Neutrophil (primary cell): ENCODE results near the gene CCDC178.

Experiments used
- H3K27ac ChIP-seq: fragments of 200-600 bp; sonication (generic); 2 replicates; pipeline ENCODE4 v1.5.1; 2016; ENCODE audit warnings: mild to moderate bottlenecking, moderate library complexity
- H3K27me3 ChIP-seq: fragments of 200-600 bp; sonication (generic); 2 replicates; pipeline ENCODE4 v1.6.0; 2016; ENCODE audit warnings: mild to moderate bottlenecking
- H3K36me3 ChIP-seq: fragments of 200-600 bp; sonication (generic); 2 replicates; pipeline ENCODE4 v1.5.1; 2017
- H3K4me1 ChIP-seq, 2 experiments: fragments of 200-600 bp in 1 of 2; sonication (generic) in 1 of 2; 1 replicate in 1 of 2; 2 replicates in 1 of 2; pipeline versions ENCODE4 v1.5.1 to v1.6.1; 2013 to 2016; ENCODE audit warnings: low read depth in 1 of 2, low read length in 1 of 2, mild to moderate bottlenecking in 1 of 2, moderate library complexity in 1 of 2; ENCODE audit not compliant: control insufficient read depth in 1 of 2, insufficient read depth in 1 of 2
- H3K4me3 ChIP-seq, 2 experiments: fragments of 200-600 bp in 1 of 2; sonication (generic) in 1 of 2; 1 replicate in 1 of 2; 2 replicates in 1 of 2; pipeline ENCODE4 v1.5.1; 2013 to 2016; ENCODE audit warnings: low read depth in 1 of 2, low read length in 1 of 2, mild to moderate bottlenecking in 1 of 2, moderate library complexity in 1 of 2
- H3K9me3 ChIP-seq: fragments of 200-600 bp; sonication (generic); 2 replicates; pipeline ENCODE4 v1.5.1; 2016
- TF ChIP-seq, protein P1 (sequence below): fragments of 200-600 bp; sonication (generic); IDR thresholded peaks from 2 replicates; pipeline ENCODE4 v1.5.1; 2016; ENCODE audit warnings: antibody characterized with exemption

CCDC178 gene

DNA sequence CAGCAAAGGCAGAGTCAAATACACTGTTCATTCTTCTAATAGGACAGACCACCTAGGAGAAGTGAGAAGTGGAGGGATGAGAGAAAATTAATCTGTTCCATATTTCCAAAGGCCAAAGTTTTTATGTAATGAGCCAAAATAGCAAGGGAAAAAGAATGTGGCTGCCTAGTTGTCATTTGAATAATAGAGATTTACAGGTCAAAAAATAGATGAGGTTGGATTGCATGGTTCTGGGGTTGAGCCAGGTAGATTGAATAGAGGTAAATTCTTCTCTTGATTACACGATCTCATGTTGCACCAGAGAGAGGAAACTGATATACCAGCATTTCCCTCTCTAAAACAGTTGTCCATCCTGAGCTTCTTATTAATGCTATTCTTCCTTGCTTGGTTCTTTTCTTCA is 325.8 kb downstream of the CCDC178 start:
- H3K4me3 ChIP-seq: no peak overlapping the region
- TF ChIP-seq, protein P1, sequence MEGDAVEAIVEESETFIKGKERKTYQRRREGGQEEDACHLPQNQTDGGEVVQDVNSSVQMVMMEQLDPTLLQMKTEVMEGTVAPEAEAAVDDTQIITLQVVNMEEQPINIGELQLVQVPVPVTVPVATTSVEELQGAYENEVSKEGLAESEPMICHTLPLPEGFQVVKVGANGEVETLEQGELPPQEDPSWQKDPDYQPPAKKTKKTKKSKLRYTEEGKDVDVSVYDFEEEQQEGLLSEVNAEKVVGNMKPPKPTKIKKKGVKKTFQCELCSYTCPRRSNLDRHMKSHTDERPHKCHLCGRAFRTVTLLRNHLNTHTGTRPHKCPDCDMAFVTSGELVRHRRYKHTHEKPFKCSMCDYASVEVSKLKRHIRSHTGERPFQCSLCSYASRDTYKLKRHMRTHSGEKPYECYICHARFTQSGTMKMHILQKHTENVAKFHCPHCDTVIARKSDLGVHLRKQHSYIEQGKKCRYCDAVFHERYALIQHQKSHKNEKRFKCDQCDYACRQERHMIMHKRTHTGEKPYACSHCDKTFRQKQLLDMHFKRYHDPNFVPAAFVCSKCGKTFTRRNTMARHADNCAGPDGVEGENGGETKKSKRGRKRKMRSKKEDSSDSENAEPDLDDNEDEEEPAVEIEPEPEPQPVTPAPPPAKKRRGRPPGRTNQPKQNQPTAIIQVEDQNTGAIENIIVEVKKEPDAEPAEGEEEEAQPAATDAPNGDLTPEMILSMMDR: no peak
- H3K27me3 ChIP-seq: no peaks in the 10 kb centered on the region
- H3K36me3 ChIP-seq: no peaks in the 10 kb centered on the region
- no peaks in the 10 kb centered on the region for H3K9me3 ChIP-seq
- no peak overlapping the region for H3K27ac ChIP-seq
- H3K4me1 ChIP-seq: no peaks in the 10 kb centered on the region

DNA sequence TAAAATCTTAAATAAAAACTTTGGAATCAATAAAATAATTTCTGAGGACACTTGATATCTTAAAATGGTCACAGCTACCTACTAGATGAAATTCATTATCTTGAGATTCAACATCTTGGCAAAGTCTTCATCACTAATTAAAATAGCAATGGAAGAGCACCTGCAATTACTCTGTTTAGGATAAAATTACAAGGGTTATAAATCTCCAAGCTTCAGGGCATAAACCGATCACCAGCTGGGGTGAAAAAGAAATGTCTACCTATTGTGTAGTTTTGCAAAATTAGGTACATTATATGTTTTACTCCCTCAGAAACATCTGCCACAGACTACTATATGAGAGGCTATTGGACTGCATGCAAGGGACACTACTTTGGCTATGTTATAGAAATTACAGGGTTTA is 327.1 kb downstream of the CCDC178 start:
- Histone ChIP-seq H3K36me3 (no peaks in the 10 kb centered on the region), H3K9me3 (no peaks in the 10 kb centered on the region), H3K27ac (no peak overlapping the region), H3K27me3 (no peaks in the 10 kb centered on the region), H3K4me3 (no peak overlapping the region), H3K4me1 (no peaks in the 10 kb centered on the region)
- TF ChIP-seq, protein P1: no peak

DNA sequence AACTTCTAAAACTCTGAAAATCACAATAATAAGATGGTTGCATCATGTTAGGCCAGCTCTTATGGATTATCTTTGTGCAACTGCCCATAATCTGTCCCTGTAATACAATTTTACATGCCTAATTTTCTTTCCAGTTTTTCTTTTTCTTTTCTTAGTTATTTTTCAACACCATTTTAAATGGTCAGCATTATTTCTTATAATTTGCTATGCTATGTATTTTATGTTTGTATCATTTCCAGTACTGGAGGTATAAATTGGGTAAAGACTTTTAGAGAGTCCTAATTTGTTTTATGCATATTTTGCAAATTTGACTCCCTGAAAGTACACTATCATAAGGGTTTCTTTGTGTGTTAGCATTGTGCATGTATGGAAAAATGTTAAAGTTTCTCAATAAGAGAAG is 333.0 kb downstream of the CCDC178 start:
- H3K9me3 ChIP-seq: no peaks in the 10 kb centered on the region
- H3K27ac ChIP-seq: no peak overlapping the region
- no peaks in the 10 kb centered on the region for H3K27me3 ChIP-seq
- no peak overlapping the region for H3K4me3 ChIP-seq
- TF ChIP-seq, protein P1: no peak
- H3K4me1 ChIP-seq: no peaks in the 10 kb centered on the region
- H3K36me3 ChIP-seq: no peaks in the 10 kb centered on the region

- Histone ChIP-seq H3K36me3 (no peaks in the 10 kb centered on the region), H3K27me3 (no peaks in the 10 kb centered on the region), H3K27ac (no peak overlapping the region), H3K4me1 (no peaks in the 10 kb centered on the region), H3K4me3 (no peak overlapping the region), H3K9me3 (no peaks in the 10 kb centered on the region)
- TF ChIP-seq, protein P1: no peak
These were observed 339.2 kb downstream of the CCDC178 start for GRCh38 chr18:33101316-33101715.

DNA sequence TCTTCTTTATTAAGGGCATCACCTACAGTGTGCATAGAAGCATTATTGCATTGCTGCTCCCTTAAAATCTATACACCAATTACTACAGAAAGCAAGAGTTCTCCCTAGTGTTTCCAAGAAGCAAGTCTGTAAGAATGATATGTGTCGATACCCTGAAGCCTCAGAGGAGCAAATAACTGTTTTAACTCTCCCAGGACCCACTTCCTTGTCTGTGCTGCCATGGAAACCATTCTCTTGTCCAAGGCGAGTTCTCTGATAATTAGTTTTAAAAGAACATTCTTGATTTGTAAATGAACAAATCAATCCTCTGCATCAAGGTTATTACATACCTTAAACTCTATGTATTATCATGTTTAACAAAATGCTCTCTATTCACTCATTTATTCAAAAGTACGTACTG is 340.9 kb downstream of the CCDC178 start:
- H3K4me3 ChIP-seq: no peak overlapping the region
- TF ChIP-seq, protein P1: no peak
- no peaks in the 10 kb centered on the region for H3K27me3 ChIP-seq
- H3K27ac ChIP-seq: no peak overlapping the region
- H3K4me1 ChIP-seq: no peaks in the 10 kb centered on the region
- H3K9me3 ChIP-seq: no peaks in the 10 kb centered on the region
- no peaks in the 10 kb centered on the region for H3K36me3 ChIP-seq

- no peak overlapping the region for H3K27ac ChIP-seq
- no peaks in the 10 kb centered on the region for H3K4me1 ChIP-seq
- H3K36me3 ChIP-seq: no peaks in the 10 kb centered on the region
- no peaks in the 10 kb centered on the region for H3K9me3 ChIP-seq
- TF ChIP-seq, protein P1: no peak
- no peaks in the 10 kb centered on the region for H3K27me3 ChIP-seq
- H3K4me3 ChIP-seq: no peak overlapping the region
These were observed 343.4 kb downstream of the CCDC178 start for GRCh38 chr18:33097126-33097525.
